ENCODE measurements around the gene FBP2. TPM values are rescaled to one million over a fixed set of nuclear protein-coding genes. Genes with fewer than 3 reads are reported as not detected.

The FBP2 gene
- 26.9 TPM for total RNA-seq

DNA sequence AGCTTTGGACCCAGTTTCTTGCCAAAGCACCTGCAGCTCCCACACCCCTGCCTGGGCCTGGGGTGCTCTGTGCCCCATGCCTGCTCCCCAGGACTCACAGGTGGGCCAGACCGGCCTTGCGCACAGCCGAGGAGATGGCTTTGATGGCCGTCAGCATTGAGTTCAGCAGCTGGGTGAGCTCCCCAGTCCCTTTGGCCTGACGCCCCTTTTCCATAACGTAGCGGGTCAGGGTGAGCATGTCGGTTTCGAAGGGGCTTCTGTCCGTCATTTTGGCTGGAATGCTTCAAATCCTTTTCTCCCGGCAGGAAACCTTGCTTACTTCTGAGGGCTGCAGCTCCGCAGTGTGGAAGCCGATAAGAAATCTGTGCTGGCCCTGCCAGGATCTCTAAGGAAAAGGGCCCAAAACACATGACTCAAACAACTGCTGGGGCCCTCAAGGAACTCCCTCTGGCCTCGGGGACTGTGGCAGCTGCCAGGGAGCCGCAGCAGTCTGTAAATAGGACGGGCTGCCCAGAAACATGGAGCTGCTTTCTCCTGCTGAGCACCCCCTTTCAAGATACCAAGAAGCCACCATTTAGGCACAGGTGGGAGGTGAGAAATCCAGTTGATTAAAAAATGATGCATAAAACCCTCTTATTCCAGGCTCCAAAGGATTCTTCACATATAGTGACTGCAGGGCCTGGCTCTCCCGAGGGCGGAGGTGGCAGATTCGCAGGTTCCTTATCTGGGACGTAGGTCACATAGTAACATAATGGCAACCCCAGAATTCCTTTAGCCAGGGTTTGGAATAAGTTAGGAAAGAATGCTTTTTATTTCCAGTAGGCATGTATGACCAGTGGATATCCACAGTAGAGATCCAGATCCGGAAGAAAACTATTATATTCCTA lies at the start of gene FBP2:
Gene FBP2 (minus strand): TSS at position 366 of the 887 bp plus-strand sequence. CDS start 98 bp downstream, at position 268.

DNA sequence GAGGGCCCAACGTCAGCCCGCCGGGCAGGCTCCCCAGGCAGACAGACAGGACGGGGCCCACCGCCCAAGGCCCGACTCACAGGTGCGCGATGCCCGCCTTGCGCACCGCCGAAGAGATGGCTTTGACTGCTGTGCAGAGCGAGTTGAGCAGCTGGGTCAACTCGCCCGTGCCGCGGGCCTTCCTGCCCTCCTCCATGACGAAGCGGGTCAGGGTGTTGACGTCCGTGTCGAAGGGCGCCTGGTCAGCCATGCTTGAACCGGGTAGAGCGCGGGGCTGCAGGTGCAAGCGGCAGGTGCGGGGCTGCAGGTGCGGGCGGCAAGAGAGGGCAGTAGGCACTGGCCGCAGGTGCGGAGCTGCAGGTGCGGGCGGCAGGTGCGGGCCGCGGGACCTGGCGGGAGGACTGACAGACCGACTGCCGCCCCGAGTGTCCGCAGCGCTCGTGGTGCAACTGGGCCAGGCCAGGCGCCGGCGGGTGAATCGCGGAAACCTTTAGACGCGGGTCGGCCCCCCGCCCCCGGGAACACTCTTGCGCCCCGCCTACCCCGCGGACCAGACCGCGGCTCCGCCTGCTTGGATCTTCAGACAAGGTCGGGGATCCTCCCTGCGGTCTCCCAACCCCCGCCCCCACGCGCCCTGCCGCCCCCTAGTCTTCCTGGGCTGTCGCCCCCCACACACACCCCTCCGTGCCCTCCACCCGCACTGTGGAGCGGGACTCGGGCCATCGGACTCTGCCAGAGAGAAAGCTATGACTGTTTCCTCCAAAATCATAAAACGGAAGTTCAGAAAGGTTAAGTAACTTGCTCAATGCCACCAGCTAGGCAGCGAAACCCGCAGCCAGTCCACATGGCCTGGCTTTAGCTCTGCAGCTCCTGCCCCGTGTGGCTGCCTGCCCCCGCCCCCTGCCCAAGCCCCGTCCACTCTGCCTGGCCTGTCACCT lies 45.7 kb upstream of the FBP2 start, which contains the start of gene FBP1:
Gene FBP1 (minus strand): TSS at position 458 of the 938 bp plus-strand sequence. CDS start 208 bp downstream, at position 250.

DNA sequence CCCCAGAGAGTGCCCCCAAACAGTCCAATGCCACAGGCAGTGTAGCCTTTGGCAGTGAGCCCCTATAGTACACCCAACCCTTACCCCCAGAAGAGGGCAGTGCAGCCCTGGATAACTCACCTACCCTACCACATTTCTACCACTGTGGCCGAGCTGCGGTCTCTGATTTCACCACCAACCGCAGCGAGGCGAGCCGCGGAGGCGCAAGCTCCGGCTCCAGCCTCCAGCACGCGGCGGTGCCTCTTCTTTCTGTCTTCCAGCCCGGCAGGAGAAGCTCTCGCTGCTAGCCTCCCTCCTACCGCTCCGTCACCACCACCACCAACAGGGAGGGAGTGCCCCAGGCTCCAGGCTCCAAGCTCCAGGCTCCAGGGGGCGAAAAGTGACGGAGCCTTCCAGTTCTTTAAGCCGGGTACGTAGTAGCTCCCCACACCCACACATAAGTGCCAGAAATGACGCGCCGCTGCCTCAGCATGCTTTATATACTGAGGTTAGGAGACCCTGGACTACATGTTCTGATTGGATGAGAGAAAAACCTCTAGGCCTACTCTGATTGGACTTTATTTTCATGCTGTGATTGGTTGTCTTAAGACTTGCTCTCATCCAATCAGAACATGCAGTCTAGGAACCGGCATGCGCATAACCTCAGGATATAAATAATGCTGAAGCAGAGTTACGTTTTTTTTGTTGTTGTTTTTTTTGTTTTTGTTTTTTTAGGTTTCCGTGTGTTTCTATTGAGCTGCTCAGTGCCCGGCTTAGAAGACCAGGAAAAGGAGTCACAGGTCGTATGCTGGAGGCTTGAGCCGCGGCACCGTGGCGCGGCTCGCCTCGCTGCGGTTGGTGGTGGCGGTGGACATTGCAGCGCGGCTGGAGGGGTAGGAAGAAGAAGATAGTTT lies 38.9 kb downstream of the FBP2 start, which contains the start of gene PCAT7:
Gene PCAT7 (plus strand): TSS at position 645 of the 893 bp plus-strand sequence.

Other genes starting within 250 kb of the FBP2 start
- gene PCAT7, start 38.7 kb downstream of the FBP2 start, total RNA-seq = 0.06 TPM
- gene FBP1, start 45.7 kb upstream of the FBP2 start, total RNA-seq = 17.7 TPM
- gene AOPEP, start 132.9 kb upstream of the FBP2 start, total RNA-seq = 133 TPM

Data from metanephros (tissue), 1 donor.